Esophagus squamous epithelium (tissue), 5 donors: ENCODE results near the gene SH3YL1. TPM values are rescaled to one million over a fixed set of nuclear protein-coding genes. Genes with fewer than 3 reads are reported as not detected.

Experiments
- DNase-seq: peaks from one replicate; lab custom pipeline; 2025; lab: John Stamatoyannopoulos, UW
- H3K27ac ChIP-seq, 4 donors: fragments of 200-600 bp; sonication (generic); one replicate each; pipeline ENCODE4 v1.5.1; 2016 to 2019; ENCODE audit warnings: mild to moderate bottlenecking in 1 of 4
- H3K27me3 ChIP-seq, 4 donors: fragments of 200-600 bp; sonication (generic); 1 replicate in 3 of 4; 2 replicates in 1 of 4; pipeline versions ENCODE4 v1.5.1 to v1.6.0; 2017 to 2021; ENCODE audit warnings: antibody characterized with exemption in 1 of 4
- H3K36me3 ChIP-seq, 3 donors: fragments of 200-600 bp; sonication (generic); one replicate each; pipeline ENCODE4 v1.5.1; 2016 to 2019
- H3K4me1 ChIP-seq, 3 donors: fragments of 200-600 bp; sonication (generic); one replicate each; pipeline ENCODE4 v1.5.1; 2017 to 2019
- H3K4me3 ChIP-seq, 4 donors: fragments of 200-600 bp; sonication (generic); 1 replicate in 3 of 4; 2 replicates in 1 of 4; pipeline ENCODE4 v1.5.1; 2016 to 2019; ENCODE audit warnings: mild to moderate bottlenecking in 2 of 4, moderate library complexity in 1 of 4
- H3K9me3 ChIP-seq, 3 donors: fragments of 200-600 bp; sonication (generic); one replicate each; pipeline ENCODE4 v1.5.1; 2016 to 2019
- POLR2A ChIP-seq, 4 donors: fragments of 450-650 bp; IDR thresholded peaks; one replicate each; pipeline ENCODE4 v1.6.1; 2017; ENCODE audit warnings: antibody characterized with exemption in 4 of 4, mild to moderate bottlenecking in 4 of 4, moderate library complexity in 3 of 4
- WGBS, 2 donors: methylation state at CpG; one replicate each; pipeline ENCODE4 v1.1.5; 2018; 5-methylcytosine and 5-hydroxymethylcytosine counted together
- intact Hi-C: fragments of 100-400 bp; cut with DNase I; formaldehyde crosslinking; loops from one replicate; pipeline ENCODE4 v1.15.0; 2022
- total RNA-seq, 4 donors: library from RNA; depleted of rRNA; stranded (reverse); fragments of >200 nt; gene quantifications; one replicate each; pipeline ENCODE4 v1.1.0, GENCODE V29; 2016
- TF ChIP-seq, protein P1 (sequence below), 6 experiments: fragments of 450-650 bp in 4 of 6; fragments of 200-600 bp in 2 of 6; sonication (generic) in 2 of 6; IDR thresholded peaks; one replicate each; pipeline ENCODE4 v1.5.1; 2016 to 2019; ENCODE audit warnings: antibody characterized with exemption in 6 of 6, mild to moderate bottlenecking in 4 of 6, moderate library complexity in 4 of 6
- donor health status: DM: yes; HTN: yes; CAD: no.

The SH3YL1 gene
- total RNA-seq, 4 donors from 2014 or later = 64.9 to 99.6 (median 81.1) TPM

DNA sequence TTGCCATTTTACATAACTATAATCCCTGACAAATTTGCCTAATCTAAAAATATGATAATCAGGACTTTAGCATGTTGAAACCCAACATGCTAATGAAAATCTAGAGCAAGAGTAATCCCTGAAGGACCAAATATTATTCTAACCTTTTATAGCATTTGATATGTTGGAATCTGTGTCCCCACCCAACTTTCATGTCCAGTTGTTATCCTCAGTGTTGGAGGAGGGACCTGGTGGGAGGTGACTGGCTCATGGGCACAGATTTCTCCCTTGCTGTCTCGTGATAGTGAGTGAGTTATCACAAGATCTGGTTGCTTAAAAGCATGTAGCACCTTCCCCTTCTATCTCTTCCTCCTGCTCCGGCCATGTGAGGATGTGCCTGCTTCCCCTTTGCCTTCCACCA is 59.8 kb downstream of the SH3YL1 start:
- DNase-seq = no peak
- Histone ChIP-seq H3K4me3 (no peak overlapping the region), H3K27ac (no peak overlapping the region), H3K9me3 (no peaks in the 10 kb centered on the region), H3K4me1 (no peaks in the 10 kb centered on the region), H3K36me3 (no peaks in the 10 kb centered on the region), H3K27me3 (peaks cover 0 to 17% (median 0%) of the 10 kb centered on the region in 4 donors)
- intact Hi-C loops = no loop called here
- TF ChIP-seq, protein P1, sequence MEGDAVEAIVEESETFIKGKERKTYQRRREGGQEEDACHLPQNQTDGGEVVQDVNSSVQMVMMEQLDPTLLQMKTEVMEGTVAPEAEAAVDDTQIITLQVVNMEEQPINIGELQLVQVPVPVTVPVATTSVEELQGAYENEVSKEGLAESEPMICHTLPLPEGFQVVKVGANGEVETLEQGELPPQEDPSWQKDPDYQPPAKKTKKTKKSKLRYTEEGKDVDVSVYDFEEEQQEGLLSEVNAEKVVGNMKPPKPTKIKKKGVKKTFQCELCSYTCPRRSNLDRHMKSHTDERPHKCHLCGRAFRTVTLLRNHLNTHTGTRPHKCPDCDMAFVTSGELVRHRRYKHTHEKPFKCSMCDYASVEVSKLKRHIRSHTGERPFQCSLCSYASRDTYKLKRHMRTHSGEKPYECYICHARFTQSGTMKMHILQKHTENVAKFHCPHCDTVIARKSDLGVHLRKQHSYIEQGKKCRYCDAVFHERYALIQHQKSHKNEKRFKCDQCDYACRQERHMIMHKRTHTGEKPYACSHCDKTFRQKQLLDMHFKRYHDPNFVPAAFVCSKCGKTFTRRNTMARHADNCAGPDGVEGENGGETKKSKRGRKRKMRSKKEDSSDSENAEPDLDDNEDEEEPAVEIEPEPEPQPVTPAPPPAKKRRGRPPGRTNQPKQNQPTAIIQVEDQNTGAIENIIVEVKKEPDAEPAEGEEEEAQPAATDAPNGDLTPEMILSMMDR (IDR thresholded peaks at IDR 0.05) = no peak
- no peak for TF ChIP-seq POLR2A (IDR thresholded peaks at IDR 0.05)
- 67 to 76% methylated on average over 2 of the region's 2 CpGs for WGBS, 2 donors

DNA sequence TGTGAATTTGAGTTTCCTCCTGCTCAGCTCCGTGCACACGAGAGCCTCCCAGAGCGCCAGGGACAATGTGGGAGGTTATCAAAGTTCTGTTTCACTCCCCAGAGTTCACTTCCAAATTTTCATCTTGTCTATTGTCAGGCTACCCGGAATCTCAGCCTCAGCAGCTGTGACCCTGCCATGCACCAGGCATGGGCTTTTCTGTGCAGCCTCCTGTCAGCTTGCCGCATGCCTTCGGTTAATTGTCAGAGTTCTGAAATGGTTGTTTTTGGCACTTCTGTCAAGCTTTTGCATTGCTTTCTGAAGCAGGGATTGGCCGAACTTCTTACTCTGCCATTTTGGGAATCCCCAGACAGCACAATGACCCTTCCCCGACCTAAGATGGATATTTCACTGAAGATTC is 60.4 kb downstream of the SH3YL1 start:
- intact Hi-C loops = no loop called here
- H3K4me1 ChIP-seq = no peaks in the 10 kb centered on the region
- H3K27me3 ChIP-seq = peaks cover 0 to 14% (median 0%) of the 10 kb centered on the region in 4 donors
- WGBS, 2 donors = 79 to 85% methylated on average over 8 of the region's 8 CpGs
- no peak overlapping the region for H3K27ac ChIP-seq
- TF ChIP-seq POLR2A (IDR thresholded peaks at IDR 0.05) = no peak
- H3K4me3 ChIP-seq = no peak overlapping the region
- H3K36me3 ChIP-seq = no peaks in the 10 kb centered on the region
- no peak for DNase-seq
- no peaks in the 10 kb centered on the region for H3K9me3 ChIP-seq

DNA sequence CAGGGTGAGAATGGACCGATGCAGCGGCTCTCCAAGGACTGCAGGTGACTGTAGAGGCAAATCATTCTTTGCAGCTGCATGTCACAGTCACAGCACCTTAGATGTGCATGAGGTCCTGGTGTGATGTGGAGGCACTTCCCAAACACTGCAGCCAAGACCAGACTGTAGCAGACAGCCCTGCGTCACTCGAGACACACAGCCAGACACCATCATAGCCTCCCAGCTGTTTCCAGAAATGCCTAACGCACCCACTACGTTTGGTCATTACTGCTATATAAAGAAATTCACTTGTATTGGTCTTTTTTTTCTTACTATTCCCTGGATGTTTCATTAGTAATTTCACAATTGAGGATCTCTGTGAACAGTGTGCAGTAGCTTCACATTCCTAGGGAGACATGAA is 60.9 kb downstream of the SH3YL1 start:
- Histone ChIP-seq H3K27ac (no peak overlapping the region), H3K9me3 (no peaks in the 10 kb centered on the region), H3K4me3 (no peak overlapping the region), H3K27me3 (peaks cover 0 to 11% (median 0%) of the 10 kb centered on the region in 4 donors), H3K4me1 (no peaks in the 10 kb centered on the region), H3K36me3 (no peaks in the 10 kb centered on the region)
- intact Hi-C loops = no loop called here
- WGBS, 2 donors = 69 to 93% methylated on average over 6 of the region's 6 CpGs
- TF ChIP-seq, protein P1 (IDR thresholded peaks at IDR 0.05) = no peak
- no peak for TF ChIP-seq POLR2A (IDR thresholded peaks at IDR 0.05)
- DNase-seq = no peak

DNA sequence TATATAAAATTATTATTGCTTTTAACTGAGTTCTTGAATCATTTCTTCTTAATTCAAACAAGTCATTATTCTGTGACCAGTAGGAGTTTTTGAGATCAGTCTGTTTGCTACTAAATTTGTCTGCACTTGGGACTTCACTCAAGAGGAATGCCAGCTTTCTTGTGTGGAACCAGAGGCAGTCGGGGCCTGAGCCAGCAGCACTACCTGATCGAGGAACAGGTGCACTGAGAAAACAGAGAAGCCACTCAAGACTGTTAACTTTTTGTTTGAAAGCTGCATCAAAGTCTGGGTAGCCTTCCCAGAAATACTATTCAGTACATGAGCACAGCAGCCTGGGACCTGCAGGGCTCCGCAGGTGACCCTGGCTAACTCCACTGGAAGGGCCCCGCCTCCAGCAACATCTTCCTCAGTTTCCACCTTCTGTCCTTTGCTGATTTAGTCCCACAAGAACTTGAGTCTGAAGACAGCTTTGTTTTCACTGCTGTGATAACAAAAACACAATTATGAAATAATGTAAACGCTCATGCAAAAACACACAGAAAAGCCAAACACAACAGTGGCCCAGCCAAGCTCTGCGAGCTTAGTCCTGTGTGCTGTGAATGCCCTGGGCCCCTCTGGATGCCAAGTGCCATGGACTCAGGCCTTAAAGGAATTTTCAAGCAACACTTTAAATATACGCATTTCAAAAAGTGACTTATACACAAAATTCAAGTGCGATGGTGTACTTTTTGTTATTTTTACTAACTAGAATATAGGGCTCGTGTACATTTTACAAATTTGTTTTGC is 62.0 kb downstream of the SH3YL1 start:
- intact Hi-C loops = no loop called here
- whole genome bisulfite sequencing, 2 donors = 77 to 84% methylated on average over 8 to 9 of the region's 9 CpGs
- H3K4me3 ChIP-seq = no peak overlapping the region
- no peak overlapping the region for H3K27ac ChIP-seq
- no peak for DNase-seq
- TF ChIP-seq, protein P1 (IDR thresholded peaks at IDR 0.05) = no peak
- no peak for TF ChIP-seq POLR2A (IDR thresholded peaks at IDR 0.05)
- no peaks in the 10 kb centered on the region for H3K9me3 ChIP-seq
- no peaks in the 10 kb centered on the region for H3K36me3 ChIP-seq
- peaks cover 0 to 10% (median 0%) of the 10 kb centered on the region in 4 donors for H3K27me3 ChIP-seq
- no peaks in the 10 kb centered on the region for H3K4me1 ChIP-seq

DNA sequence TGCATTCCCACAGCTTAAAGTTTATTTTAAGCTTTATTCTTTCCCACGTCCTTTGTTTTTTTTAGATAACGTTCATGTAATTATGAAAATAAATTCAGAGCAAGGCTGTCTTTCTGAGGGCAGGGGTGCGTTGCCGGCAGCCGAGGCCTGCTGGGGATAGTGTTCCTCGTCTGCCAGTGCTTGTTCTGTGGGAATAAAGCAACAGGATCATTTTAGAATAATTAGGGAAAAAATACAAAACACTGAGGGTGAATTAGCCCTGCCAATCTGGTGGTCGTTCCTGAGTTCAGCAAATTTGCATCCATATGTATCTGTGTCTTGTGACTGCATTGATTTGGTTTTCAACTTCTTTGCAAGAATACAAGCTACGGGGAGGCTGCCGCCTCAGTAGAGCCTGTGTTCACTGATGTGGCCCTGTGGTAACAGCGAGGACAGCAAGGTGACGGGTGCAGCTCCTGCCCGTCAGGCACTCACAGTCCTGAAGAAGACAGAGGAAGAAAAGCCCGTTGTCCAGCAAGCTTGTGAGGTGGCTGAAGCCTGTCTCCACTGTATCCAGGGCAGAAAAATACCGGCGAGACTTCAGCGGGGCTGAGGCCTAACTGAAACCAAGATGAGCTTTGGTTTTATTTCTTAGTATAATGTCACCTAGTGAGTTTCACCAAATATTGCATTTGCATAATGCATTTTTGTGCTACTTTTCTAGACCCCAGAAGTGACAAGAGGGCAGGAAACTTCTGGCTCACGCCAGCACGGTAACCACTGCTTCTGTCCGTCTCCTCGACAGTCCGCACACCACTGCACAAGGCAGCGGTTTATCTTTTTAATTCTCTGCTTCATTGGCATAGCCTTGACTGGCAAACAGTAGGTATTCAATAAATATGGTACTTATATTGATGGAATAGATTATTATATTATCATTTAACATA is 64.5 kb downstream of the SH3YL1 start:
- TF ChIP-seq POLR2A (IDR thresholded peaks at IDR 0.05) = no peak
- TF ChIP-seq, protein P1 (IDR thresholded peaks at IDR 0.05) = no peak
- no peak for DNase-seq
- H3K27me3 ChIP-seq = peaks cover 0 to 10% (median 0%) of the 10 kb centered on the region in 4 donors
- no peaks in the 10 kb centered on the region for H3K9me3 ChIP-seq
- H3K4me3 ChIP-seq = no peak overlapping the region
- no peaks in the 10 kb centered on the region for H3K4me1 ChIP-seq
- H3K36me3 ChIP-seq = no peaks in the 10 kb centered on the region
- H3K27ac ChIP-seq = no peak overlapping the region
- intact Hi-C loops = no loop called here
- WGBS, 2 donors = 77 to 85% methylated on average over 20 to 21 of the region's 22 CpGs
